Uterus (tissue), 2 donors: ENCODE data around the gene CFAP20DC.

Experiments used
- CTCF ChIP-seq, 4 experiments: fragments of 200-600 bp in 2 of 4; fragments of 450-650 bp in 2 of 4; sonication (generic) in 2 of 4; IDR thresholded peaks; one replicate each; pipeline ENCODE4 v1.5.1; 2016 to 2019; ENCODE audit warnings: antibody characterized with exemption in 4 of 4, mild to moderate bottlenecking in 2 of 4, moderate library complexity in 1 of 4
- POLR2A ChIP-seq, 2 donors: fragments of 450-650 bp; IDR thresholded peaks; one replicate each; pipeline ENCODE4 v1.6.1; 2016; ENCODE audit warnings: antibody characterized with exemption in 2 of 2, mild to moderate bottlenecking in 1 of 2, moderate library complexity in 1 of 2

GRCh38 chr3:59064728-59065127 is 14.9 kb upstream of the CFAP20DC start:
- TF ChIP-seq CTCF (IDR thresholded peaks at IDR 0.05) (no peak), POLR2A (IDR thresholded peaks at IDR 0.05) (no peak)
